NCI-H146 (cell line): ENCODE data around the gene SGCD.

Experiments used
- DNase-seq: peaks from one replicate; lab custom pipeline; 2025; lab: John Stamatoyannopoulos, UW

SGCD gene

GRCh38 chr5:156691572-156691971, 364.6 kb downstream of the SGCD start:
- no peak for DNase-seq

GRCh38 chr5:156693113-156693512, 366.1 kb downstream of the SGCD start:
- no peak for DNase-seq

- DNase-seq: no peak
Measured at GRCh38 chr5:156694598-156694997, 367.6 kb downstream of the SGCD start.

GRCh38 chr5:156695774-156696173, 368.8 kb downstream of the SGCD start:
- DNase-seq: no peak

GRCh38 chr5:156698323-156698722, 371.4 kb downstream of the SGCD start:
- DNase-seq: no peak

- DNase-seq: no peak
Measured at GRCh38 chr5:156699147-156699546, 372.2 kb downstream of the SGCD start.

- DNase-seq: no peak
Measured at GRCh38 chr5:156704139-156704538, 377.2 kb downstream of the SGCD start.

GRCh38 chr5:156706631-156707030, 379.7 kb downstream of the SGCD start:
- no peak for DNase-seq

- no peak for DNase-seq
Measured at GRCh38 chr5:156707750-156708149, 380.8 kb downstream of the SGCD start.

GRCh38 chr5:156715287-156715686, 388.3 kb downstream of the SGCD start:
- no peak for DNase-seq

GRCh38 chr5:156716591-156717380, 389.8 kb downstream of the SGCD start:
- DNase-seq: no peak

- DNase-seq: no peak
Measured at GRCh38 chr5:156718985-156719384, 392.0 kb downstream of the SGCD start.

GRCh38 chr5:156722358-156722757, 395.4 kb downstream of the SGCD start:
- DNase-seq: no peak

GRCh38 chr5:156735477-156735876, 408.5 kb downstream of the SGCD start:
- no peak for DNase-seq

- no peak for DNase-seq
Measured at GRCh38 chr5:156741516-156741915, 414.6 kb downstream of the SGCD start.

- DNase-seq: no peak
Measured at GRCh38 chr5:156753846-156754245, 426.9 kb downstream of the SGCD start.

- no peak for DNase-seq
Measured at GRCh38 chr5:156755421-156756087, 428.6 kb downstream of the SGCD start.

- DNase-seq: no peak
Measured at GRCh38 chr5:156758011-156758791, 431.2 kb downstream of the SGCD start.

GRCh38 chr5:156759156-156759555, 432.2 kb downstream of the SGCD start:
- DNase-seq: no peak

- DNase-seq: no peak
Measured at GRCh38 chr5:156762771-156763170, 435.8 kb downstream of the SGCD start.

GRCh38 chr5:156764176-156764971, 437.4 kb downstream of the SGCD start:
- DNase-seq: no peak

- DNase-seq: no peak
Measured at GRCh38 chr5:156774273-156774672, 447.3 kb downstream of the SGCD start.
